ENCODE results near the gene FUT6. TPM values are rescaled to one million over a fixed set of nuclear protein-coding genes. Genes with fewer than 3 reads are reported as not detected.

Gene FUT6
- total RNA-seq, 4 donors from 2014 or later, result 90.8 to 329 (median 210) TPM

GRCh38 chr19:5789351-5789761 is 50.1 kb downstream of the FUT6 start:
- H3K27me3 ChIP-seq, result no peaks in the 10 kb centered on the region
- H3K4me1 ChIP-seq, result peaks cover 0 to 7% (median 3%) of the 10 kb centered on the region in 4 donors
- no peak for DNase-seq
- H3K9me3 ChIP-seq, result no peaks in the 10 kb centered on the region
- no peak overlapping the region for H3K27ac ChIP-seq
- no peak for TF ChIP-seq CTCF (IDR thresholded peaks at IDR 0.05)
- TF ChIP-seq POLR2A (IDR thresholded peaks at IDR 0.05), result no peak
- H3K4me3 ChIP-seq, result no peak overlapping the region
- peaks cover 0 to 56% (median 0%) of the 10 kb centered on the region in 3 donors for H3K36me3 ChIP-seq

GRCh38 chr19:5788422-5788821 is 51.1 kb downstream of the FUT6 start:
- Histone ChIP-seq H3K9me3 (no peaks in the 10 kb centered on the region), H3K27me3 (no peaks in the 10 kb centered on the region), H3K36me3 (peaks cover 0 to 65% (median 0%) of the 10 kb centered on the region in 3 donors), H3K27ac (no peak overlapping the region), H3K4me1 (peaks cover 0 to 7% (median 3%) of the 10 kb centered on the region in 4 donors), H3K4me3 (no peak overlapping the region)
- no peak for DNase-seq
- no peak for TF ChIP-seq POLR2A (IDR thresholded peaks at IDR 0.05)
- TF ChIP-seq CTCF (IDR thresholded peaks at IDR 0.05), result no peak

GRCh38 chr19:5787409-5788182 is 51.9 kb downstream of the FUT6 start:
- TF ChIP-seq CTCF (IDR thresholded peaks at IDR 0.05), result no peak
- TF ChIP-seq POLR2A (IDR thresholded peaks at IDR 0.05), result no peak
- DNase-seq, result no peak
- H3K36me3 ChIP-seq, result peaks cover 0 to 67% (median 0%) of the 10 kb centered on the region in 3 donors

GRCh38 chr19:5786593-5787408 is 52.7 kb downstream of the FUT6 start:
- H3K4me1 ChIP-seq, result peaks cover 0 to 7% (median 3%) of the 10 kb centered on the region in 4 donors
- no peaks in the 10 kb centered on the region for H3K9me3 ChIP-seq
- DNase-seq, result no peak
- TF ChIP-seq CTCF (IDR thresholded peaks at IDR 0.05) (no peak), POLR2A (IDR thresholded peaks at IDR 0.05) (no peak)
- H3K4me3 ChIP-seq, result no peak overlapping the region
- peaks cover 0 to 67% (median 0%) of the 10 kb centered on the region in 3 donors for H3K36me3 ChIP-seq
- H3K27me3 ChIP-seq, result no peaks in the 10 kb centered on the region
- H3K27ac ChIP-seq, result no peak overlapping the region

More at GRCh38 chr19:5787409-5788182, 51.9 kb downstream of the FUT6 start:
- Histone ChIP-seq H3K4me3 (no peak overlapping the region), H3K9me3 (no peaks in the 10 kb centered on the region), H3K4me1 (peaks cover 0 to 7% (median 3%) of the 10 kb centered on the region in 4 donors), H3K27ac (no peak overlapping the region), H3K27me3 (no peaks in the 10 kb centered on the region)

- Histone ChIP-seq H3K27ac (no peak overlapping the region), H3K27me3 (no peaks in the 10 kb centered on the region), H3K9me3 (no peaks in the 10 kb centered on the region), H3K4me1 (peaks cover 0 to 7% (median 3%) of the 10 kb centered on the region in 4 donors), H3K4me3 (no peak overlapping the region), H3K36me3 (peaks cover 0 to 67% (median 0%) of the 10 kb centered on the region in 3 donors)
- no peak for DNase-seq
- TF ChIP-seq POLR2A (IDR thresholded peaks at IDR 0.05) (no peak), CTCF (IDR thresholded peaks at IDR 0.05) (no peak)
Measured at GRCh38 chr19:5785423-5785822, 54.1 kb downstream of the FUT6 start.
